Measurements from ENCODE around the gene RABGAP1L. TPM values are rescaled to one million over a fixed set of nuclear protein-coding genes. Genes with fewer than 3 reads are reported as not detected.
A peak's percentile ranks its signal among the peaks of the same experiment; 100 is the strongest.
"Not testable (repeated sequence)": the region's sequence is repeated elsewhere in the genome, so short reads cannot be mapped to it uniquely, and the experiment has no call there.

RABGAP1L gene
- total RNA-seq, 1 donor from 2014 or later = 19.3 TPM

GRCh38 chr1:175023043-175023921, 864.0 kb downstream of the RABGAP1L start, which contains the start of gene MRPS14:
TSS of gene MRPS14 (minus strand) at chr1:175023425. CDS start at chr1:175023408, 17 bp downstream.
- DNase-seq (ENCODE audit: low read depth in 2 of 2) = peak; percentile 97

GRCh38 chr1:175023922-175024242, 864.6 kb downstream of the RABGAP1L start:
- not testable (repeated sequence) for DNase-seq (ENCODE audit: low read depth in 2 of 2)

- no peak for DNase-seq (ENCODE audit: low read depth in 2 of 2)
Measured at GRCh38 chr1:175024773-175025172, 865.5 kb downstream of the RABGAP1L start.

- no peak for DNase-seq (ENCODE audit: low read depth in 2 of 2)
Measured at GRCh38 chr1:175033953-175034352, 874.6 kb downstream of the RABGAP1L start.

GRCh38 chr1:175034775-175035174, 875.5 kb downstream of the RABGAP1L start:
- no peak for DNase-seq (ENCODE audit: low read depth in 2 of 2)

- no peak for DNase-seq (ENCODE audit: low read depth in 2 of 2)
Measured at GRCh38 chr1:175035865-175036264, 876.5 kb downstream of the RABGAP1L start.

GRCh38 chr1:175036476-175036875, 877.2 kb downstream of the RABGAP1L start:
- DNase-seq (ENCODE audit: low read depth in 2 of 2) = no peak

GRCh38 chr1:175037416-175037815, 878.1 kb downstream of the RABGAP1L start:
- no peak for DNase-seq (ENCODE audit: low read depth in 2 of 2)

- DNase-seq (ENCODE audit: low read depth in 2 of 2) = no peak
Measured at GRCh38 chr1:175040324-175040879, 881.1 kb downstream of the RABGAP1L start.

- no peak for DNase-seq (ENCODE audit: low read depth in 2 of 2)
Measured at GRCh38 chr1:175042650-175043049, 883.3 kb downstream of the RABGAP1L start.

GRCh38 chr1:175043824-175044223, 884.5 kb downstream of the RABGAP1L start:
- no peak for DNase-seq (ENCODE audit: low read depth in 2 of 2)

- DNase-seq (ENCODE audit: low read depth in 2 of 2) = not testable (repeated sequence)
Measured at GRCh38 chr1:175044591-175044990, 885.3 kb downstream of the RABGAP1L start.

Other genes starting within 250 kb of the RABGAP1L start
- gene SERPINC1, start 242.2 kb upstream of the RABGAP1L start, total RNA-seq = 0.13 TPM in 1 of 2 replicates, not detected in the other
- 10.3 and 14.3 TPM in 2 replicates for gene RC3H1, start 137.2 kb upstream of the RABGAP1L start, total RNA-seq